Heart left ventricle (tissue), 13 donors: ENCODE results near the gene SPTLC2.

Experiments
- CTCF ChIP-seq, 12 donors: fragments of 200-600 bp; sonication (generic) in 4 of 12; IDR thresholded peaks; one replicate each; pipeline versions ENCODE4 v1.5.0 to v1.8.0; 2018 to 2022; ENCODE audit warnings: antibody characterized with exemption in 12 of 12, mild to moderate bottlenecking in 5 of 12
- POLR2A ChIP-seq, 2 donors: fragments of 450-650 bp; IDR thresholded peaks; one replicate each; pipeline ENCODE4 v1.6.1; 2017; ENCODE audit warnings: antibody characterized with exemption in 2 of 2, mild to moderate bottlenecking in 2 of 2, moderate library complexity in 2 of 2
- donor health status: ischemic (EF 13 %, LVEDD 7.1; RV severe dilation, severe dysfunction).
- donor health status: DM: no; HTN: yes; CAD: no.
- donor health status: DM: no; HTN: no; CAD: no.
- donor health status: ischemic (EF 25% LVEDD 6.9; RV normal size, moderate dysfunction).
- donor health status: ischemic (EF 25% LVEDD 5.7; RV mildly dilated, moderate dysfunction).
- donor health status: ischemic (EF 35%, LVEDD 5.7; RV mildly dilated, moderate dysfunction).
- donor health status: nonischemic (EF 11% LVEDD 7.7; RV severe dilation, severe dysfunction).
- donor health status: DM: yes; HTN: yes; CAD: no.
- donor health status: PGD.
- donor health status: ischemic (EF 29% LVEDD 5.4; RV normal size, mild dysfunction).
- donor health status: nonischemic (EF 23%, LVEDD 6.1; RV moderate dilation, normal function).

- TF ChIP-seq CTCF (IDR thresholded peaks at IDR 0.05) (no peak), POLR2A (IDR thresholded peaks at IDR 0.05) (no peak)
These were observed 3.9 kb upstream of the SPTLC2 start for GRCh38 chr14:77620222-77620870.
